ENCODE data around the gene IL2RA.
"Not testable (repeated sequence)": the region's sequence is repeated elsewhere in the genome, so short reads cannot be mapped to it uniquely, and the experiment has no call there.

Gene IL2RA

GRCh38 chr10:6062101-6062771 is at the start of gene IL2RA:
TSS of gene IL2RA (minus strand) at chr10:6062367. CDS start at chr10:6062151, 216 bp downstream.
- Histone ChIP-seq H3K4me3 (ENCODE audit: low read length) (no peak within 1 kb of the TSS), H3K27me3 (ENCODE audit: insufficient read depth, low read length) (no peaks in the 10 kb centered on the region), H3K27ac (ENCODE audit: low read length) (no peak within 1 kb of the TSS), H3K4me1 (ENCODE audit: insufficient read depth, low read length) (no peaks in the 10 kb centered on the region), H3K9me3 (ENCODE audit: insufficient read depth, low read depth, low read length) (no peaks in the 10 kb centered on the region), H3K9ac (ENCODE audit: low read depth, low read length) (no peak within 1 kb of the TSS), H3K36me3 (ENCODE audit: insufficient read depth, low read depth, low read length) (no peaks in the 10 kb centered on the region)

DNA sequence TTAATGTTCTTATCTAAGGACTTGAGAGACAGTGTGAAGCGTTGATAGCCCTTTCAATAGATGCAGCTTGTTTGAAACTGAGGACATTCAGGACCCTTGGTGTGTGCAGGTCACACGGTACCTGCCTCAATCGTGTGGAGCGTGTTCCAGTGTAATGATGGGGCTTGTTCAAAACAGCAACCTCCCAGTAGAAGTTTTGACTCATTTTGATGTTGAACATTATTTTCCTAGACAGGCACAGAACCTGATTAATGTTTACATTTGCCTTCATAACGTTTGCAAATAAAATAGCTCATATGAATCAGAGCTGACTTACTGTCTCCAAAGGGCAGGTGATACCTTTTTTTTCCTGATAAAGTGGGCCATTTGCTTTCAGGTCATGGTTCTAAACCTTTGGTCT is 48.0 kb upstream of the IL2RA start:
- Histone ChIP-seq H3K4me3 (ENCODE audit: low read length) (no peak overlapping the region), H3K9me3 (ENCODE audit: insufficient read depth, low read depth, low read length) (no peaks in the 10 kb centered on the region), H3K36me3 (ENCODE audit: insufficient read depth, low read depth, low read length) (peaks cover 86% of the 10 kb centered on the region), H3K9ac (ENCODE audit: low read depth, low read length) (no peak overlapping the region), H3K27ac (ENCODE audit: low read length) (no peak overlapping the region), H3K27me3 (ENCODE audit: insufficient read depth, low read length) (no peaks in the 10 kb centered on the region), H3K4me1 (ENCODE audit: insufficient read depth, low read length) (peaks cover 18% of the 10 kb centered on the region)

GRCh38 chr10:6109444-6109775 is 47.2 kb upstream of the IL2RA start:
- H3K27ac ChIP-seq (ENCODE audit: low read length), result no peak overlapping the region
- H3K36me3 ChIP-seq (ENCODE audit: insufficient read depth, low read depth, low read length), result peaks cover 79% of the 10 kb centered on the region
- no peak overlapping the region for H3K9ac ChIP-seq (ENCODE audit: low read depth, low read length)

DNA sequence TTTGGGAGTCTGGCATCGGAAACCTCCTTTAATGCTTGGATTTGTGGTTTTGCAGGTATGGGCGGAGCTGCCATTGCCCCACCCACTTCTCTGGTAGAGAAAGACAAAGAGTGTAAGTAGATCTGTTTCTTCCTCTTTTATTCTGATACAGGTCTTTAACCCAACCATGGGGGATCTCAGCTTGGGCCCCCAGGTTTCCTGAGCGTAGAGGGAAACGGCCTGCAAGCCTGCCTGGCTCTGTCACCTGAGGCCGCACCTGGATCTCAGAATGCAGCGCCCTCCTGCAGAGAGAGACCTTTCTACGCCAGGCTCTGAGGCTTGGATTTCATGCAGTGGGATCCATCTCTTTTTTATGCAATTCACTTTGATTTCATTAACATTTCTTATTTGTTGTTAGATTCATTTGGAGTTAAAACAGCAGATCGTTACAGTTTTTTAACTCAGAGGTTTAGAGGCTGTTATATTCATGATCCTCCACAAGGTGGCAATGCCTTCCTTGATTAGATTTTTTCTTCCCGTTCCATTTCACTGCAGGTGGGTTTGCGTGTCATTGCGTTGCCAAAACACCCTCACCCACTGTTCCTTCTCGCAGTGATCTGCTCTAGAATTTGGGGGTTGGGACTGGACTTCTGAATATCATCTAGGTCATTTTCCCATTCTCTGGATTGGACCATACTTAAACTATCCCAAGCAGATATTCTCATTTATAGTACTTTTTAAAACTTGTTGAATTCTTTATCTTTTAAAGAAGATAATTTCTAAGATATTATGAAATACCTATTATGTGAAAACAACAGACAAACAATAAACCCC is 46.7 kb upstream of the IL2RA start:
- H3K9me3 ChIP-seq (ENCODE audit: insufficient read depth, low read depth, low read length), result no peaks in the 10 kb centered on the region
- H3K36me3 ChIP-seq (ENCODE audit: insufficient read depth, low read depth, low read length), result peaks cover 79% of the 10 kb centered on the region
- no peak overlapping the region for H3K27ac ChIP-seq (ENCODE audit: low read length)
- peaks cover 31% of the 10 kb centered on the region for H3K4me1 ChIP-seq (ENCODE audit: insufficient read depth, low read length)
- H3K27me3 ChIP-seq (ENCODE audit: insufficient read depth, low read length), result no peaks in the 10 kb centered on the region
- H3K9ac ChIP-seq (ENCODE audit: low read depth, low read length), result no peak overlapping the region
- H3K4me3 ChIP-seq (ENCODE audit: low read length), result peak overlapping the region; percentile 39

More at GRCh38 chr10:6109444-6109775, 47.2 kb upstream of the IL2RA start:
- peaks cover 25% of the 10 kb centered on the region for H3K4me1 ChIP-seq (ENCODE audit: insufficient read depth, low read length)
- no peaks in the 10 kb centered on the region for H3K9me3 ChIP-seq (ENCODE audit: insufficient read depth, low read depth, low read length)
- H3K4me3 ChIP-seq (ENCODE audit: low read length), result no peak overlapping the region
- H3K27me3 ChIP-seq (ENCODE audit: insufficient read depth, low read length), result no peaks in the 10 kb centered on the region

DNA sequence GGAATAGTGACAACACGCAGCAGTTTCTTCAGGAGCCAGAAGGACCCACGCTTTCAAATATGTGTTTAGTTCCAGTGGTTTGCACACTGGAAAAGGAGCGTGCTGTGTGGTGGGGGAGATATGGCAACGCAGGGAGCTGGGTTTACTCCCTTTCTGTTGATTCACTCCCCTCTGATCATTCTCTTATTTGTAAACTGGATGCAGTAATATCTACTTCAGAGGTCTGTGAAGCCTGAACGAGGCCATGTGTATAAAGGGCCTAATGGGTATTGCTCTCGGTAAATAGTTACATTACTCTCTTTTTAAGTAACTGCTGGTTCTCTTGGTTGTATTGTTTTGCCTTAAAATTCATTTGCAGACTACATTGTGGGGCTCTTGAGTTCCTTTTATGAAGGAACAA is 45.9 kb upstream of the IL2RA start:
- no peaks in the 10 kb centered on the region for H3K9me3 ChIP-seq (ENCODE audit: insufficient read depth, low read depth, low read length)
- H3K9ac ChIP-seq (ENCODE audit: low read depth, low read length), result no peak overlapping the region
- H3K4me1 ChIP-seq (ENCODE audit: insufficient read depth, low read length), result peaks cover 38% of the 10 kb centered on the region
- H3K4me3 ChIP-seq (ENCODE audit: low read length), result peak overlapping the region; percentile 39; the same call in 1 of the 2 replicates
- no peaks in the 10 kb centered on the region for H3K27me3 ChIP-seq (ENCODE audit: insufficient read depth, low read length)
- H3K36me3 ChIP-seq (ENCODE audit: insufficient read depth, low read depth, low read length), result peaks cover 77% of the 10 kb centered on the region
- no peak overlapping the region for H3K27ac ChIP-seq (ENCODE audit: low read length)

DNA sequence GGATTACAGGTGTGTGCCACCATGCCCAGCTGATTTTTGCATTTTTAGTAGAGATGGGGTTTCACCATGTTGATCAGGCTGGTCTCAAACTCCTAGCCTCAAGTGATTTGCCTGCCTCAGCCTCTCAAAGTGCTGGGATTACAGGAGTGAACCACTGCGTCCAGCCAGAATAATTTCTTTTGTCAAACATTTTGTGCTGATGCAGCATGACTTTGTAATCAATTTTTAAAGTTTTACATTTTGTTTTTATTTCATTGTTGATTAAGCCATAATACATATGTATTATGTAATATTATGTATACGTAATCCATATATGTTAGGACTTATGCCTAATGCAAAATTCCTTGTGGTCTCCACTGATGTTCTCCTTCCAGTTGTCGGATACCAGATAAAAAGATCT is 45.4 kb upstream of the IL2RA start:
- H3K27ac ChIP-seq (ENCODE audit: low read length); H3K9ac ChIP-seq (ENCODE audit: low read depth, low read length): not testable (repeated sequence)
- peaks cover 77% of the 10 kb centered on the region for H3K36me3 ChIP-seq (ENCODE audit: insufficient read depth, low read depth, low read length)

GRCh38 chr10:6103591-6103990 is 41.4 kb upstream of the IL2RA start:
- H3K9me3 ChIP-seq (ENCODE audit: insufficient read depth, low read depth, low read length), result no peaks in the 10 kb centered on the region
- no peak overlapping the region for H3K9ac ChIP-seq (ENCODE audit: low read depth, low read length)
- H3K36me3 ChIP-seq (ENCODE audit: insufficient read depth, low read depth, low read length), result peaks cover 67% of the 10 kb centered on the region

More for the DNA sequence above, 45.4 kb upstream of the IL2RA start:
- not testable (repeated sequence) for H3K4me3 ChIP-seq (ENCODE audit: low read length); H3K9me3 ChIP-seq (ENCODE audit: insufficient read depth, low read depth, low read length); H3K27me3 ChIP-seq (ENCODE audit: insufficient read depth, low read length)
- H3K4me1 ChIP-seq (ENCODE audit: insufficient read depth, low read length), result peaks cover 42% of the 10 kb centered on the region

DNA sequence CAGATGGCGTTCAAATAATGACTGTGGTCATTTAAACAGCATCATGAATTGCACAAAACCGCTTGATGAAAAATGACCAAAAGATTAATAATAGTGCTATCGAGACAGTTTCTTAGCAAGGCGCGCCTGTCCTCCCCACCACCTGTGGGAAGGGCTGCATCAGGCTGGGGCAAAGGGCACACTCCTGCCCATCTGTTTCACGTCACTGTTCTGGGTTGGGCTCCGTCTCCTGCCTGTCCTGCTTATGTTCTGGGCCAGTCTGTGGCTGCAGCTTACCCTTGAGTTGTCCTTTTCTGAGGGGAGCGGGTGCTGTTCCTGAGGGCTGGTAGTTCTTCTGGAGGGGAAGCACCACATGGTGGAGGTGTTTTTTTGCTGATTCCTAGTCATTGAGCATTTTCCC is 40.0 kb upstream of the IL2RA start:
- Histone ChIP-seq H3K27ac (ENCODE audit: low read length) (no peak overlapping the region), H3K9ac (ENCODE audit: low read depth, low read length) (no peak overlapping the region), H3K36me3 (ENCODE audit: insufficient read depth, low read depth, low read length) (peaks cover 63% of the 10 kb centered on the region), H3K27me3 (ENCODE audit: insufficient read depth, low read length) (no peaks in the 10 kb centered on the region), H3K4me3 (ENCODE audit: low read length) (no peak overlapping the region), H3K4me1 (ENCODE audit: insufficient read depth, low read length) (peaks cover 46% of the 10 kb centered on the region), H3K9me3 (ENCODE audit: insufficient read depth, low read depth, low read length) (no peaks in the 10 kb centered on the region)

More at GRCh38 chr10:6103591-6103990, 41.4 kb upstream of the IL2RA start:
- H3K27ac ChIP-seq (ENCODE audit: low read length), result no peak overlapping the region
- H3K27me3 ChIP-seq (ENCODE audit: insufficient read depth, low read length), result no peaks in the 10 kb centered on the region
- peaks cover 47% of the 10 kb centered on the region for H3K4me1 ChIP-seq (ENCODE audit: insufficient read depth, low read length)
- H3K4me3 ChIP-seq (ENCODE audit: low read length), result no peak overlapping the region

GRCh38 chr10:6101181-6101580 is 39.0 kb upstream of the IL2RA start:
- peaks cover 55% of the 10 kb centered on the region for H3K4me1 ChIP-seq (ENCODE audit: insufficient read depth, low read length)
- no peaks in the 10 kb centered on the region for H3K27me3 ChIP-seq (ENCODE audit: insufficient read depth, low read length)
- no peak overlapping the region for H3K4me3 ChIP-seq (ENCODE audit: low read length)
- no peaks in the 10 kb centered on the region for H3K9me3 ChIP-seq (ENCODE audit: insufficient read depth, low read depth, low read length)
- H3K9ac ChIP-seq (ENCODE audit: low read depth, low read length), result no peak overlapping the region
- peaks cover 53% of the 10 kb centered on the region for H3K36me3 ChIP-seq (ENCODE audit: insufficient read depth, low read depth, low read length)
- H3K27ac ChIP-seq (ENCODE audit: low read length), result no peak overlapping the region

GRCh38 chr10:6100370-6100769 is 38.2 kb upstream of the IL2RA start:
- no peak overlapping the region for H3K4me3 ChIP-seq (ENCODE audit: low read length)
- no peak overlapping the region for H3K27ac ChIP-seq (ENCODE audit: low read length)
- H3K4me1 ChIP-seq (ENCODE audit: insufficient read depth, low read length), result peaks cover 62% of the 10 kb centered on the region
- no peak overlapping the region for H3K9ac ChIP-seq (ENCODE audit: low read depth, low read length)
- H3K9me3 ChIP-seq (ENCODE audit: insufficient read depth, low read depth, low read length), result no peaks in the 10 kb centered on the region
- peaks cover 48% of the 10 kb centered on the region for H3K36me3 ChIP-seq (ENCODE audit: insufficient read depth, low read depth, low read length)
- no peaks in the 10 kb centered on the region for H3K27me3 ChIP-seq (ENCODE audit: insufficient read depth, low read length)

DNA sequence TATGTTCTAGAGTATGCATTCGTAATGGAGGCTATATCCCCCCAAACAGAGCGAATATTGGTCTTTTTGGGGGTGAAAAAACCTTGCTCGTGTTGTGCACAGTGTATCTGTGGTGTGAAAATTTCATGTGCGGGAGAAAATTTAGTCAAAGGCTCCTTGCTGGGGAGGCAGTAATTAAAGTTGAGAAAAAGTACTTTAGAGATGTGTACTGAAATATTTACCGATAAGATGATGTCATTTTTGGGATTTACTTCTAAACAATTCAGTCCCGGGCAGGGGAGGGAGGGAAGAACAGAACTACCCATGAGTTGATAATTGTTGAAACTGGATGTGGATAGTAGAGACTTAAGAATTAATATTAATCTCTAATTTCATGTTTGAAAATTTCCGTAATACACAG is 36.0 kb upstream of the IL2RA start:
- Histone ChIP-seq H3K36me3 (ENCODE audit: insufficient read depth, low read depth, low read length) (peaks cover 37% of the 10 kb centered on the region), H3K4me1 (ENCODE audit: insufficient read depth, low read length) (peaks cover 40% of the 10 kb centered on the region), H3K27ac (ENCODE audit: low read length) (no peak overlapping the region), H3K27me3 (ENCODE audit: insufficient read depth, low read length) (no peaks in the 10 kb centered on the region), H3K9ac (ENCODE audit: low read depth, low read length) (no peak overlapping the region), H3K4me3 (ENCODE audit: low read length) (no peak overlapping the region), H3K9me3 (ENCODE audit: insufficient read depth, low read depth, low read length) (no peaks in the 10 kb centered on the region)

DNA sequence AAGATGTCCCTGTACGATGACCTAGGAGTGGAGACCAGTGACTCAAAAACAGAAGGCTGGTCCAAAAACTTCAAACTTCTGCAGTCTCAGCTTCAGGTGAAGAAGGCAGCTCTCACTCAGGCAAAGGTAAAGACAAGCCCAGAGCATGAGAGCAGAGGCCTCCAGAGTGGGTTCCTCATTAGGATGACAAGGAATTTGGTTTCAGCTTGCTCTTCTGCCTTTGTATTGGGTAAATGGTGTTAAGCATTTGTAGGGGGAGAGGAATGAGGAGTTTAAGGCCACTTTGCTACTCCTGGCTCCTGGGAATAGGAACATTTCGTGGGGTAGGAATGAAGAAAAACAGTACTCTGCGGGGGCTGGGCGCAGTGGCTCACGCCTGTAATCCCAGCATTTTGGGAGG is 34.9 kb upstream of the IL2RA start:
- H3K27ac ChIP-seq (ENCODE audit: low read length), result no peak overlapping the region
- peaks cover 26% of the 10 kb centered on the region for H3K36me3 ChIP-seq (ENCODE audit: insufficient read depth, low read depth, low read length)
- H3K27me3 ChIP-seq (ENCODE audit: insufficient read depth, low read length), result no peaks in the 10 kb centered on the region
- no peak overlapping the region for H3K4me3 ChIP-seq (ENCODE audit: low read length)
- H3K4me1 ChIP-seq (ENCODE audit: insufficient read depth, low read length), result peaks cover 43% of the 10 kb centered on the region
- H3K9ac ChIP-seq (ENCODE audit: low read depth, low read length), result no peak overlapping the region
- H3K9me3 ChIP-seq (ENCODE audit: insufficient read depth, low read depth, low read length), result no peaks in the 10 kb centered on the region

All from iPS-20b (cell line).